Measurements from ENCODE around the gene YWHAB. TPM values are rescaled to one million over a fixed set of nuclear protein-coding genes. Genes with fewer than 3 reads are reported as not detected.
A peak's percentile ranks its signal among the peaks of the same experiment; 100 is the strongest.

The YWHAB gene
- total RNA-seq, 1 experiment from 2014 or later, result 267 TPM

DNA sequence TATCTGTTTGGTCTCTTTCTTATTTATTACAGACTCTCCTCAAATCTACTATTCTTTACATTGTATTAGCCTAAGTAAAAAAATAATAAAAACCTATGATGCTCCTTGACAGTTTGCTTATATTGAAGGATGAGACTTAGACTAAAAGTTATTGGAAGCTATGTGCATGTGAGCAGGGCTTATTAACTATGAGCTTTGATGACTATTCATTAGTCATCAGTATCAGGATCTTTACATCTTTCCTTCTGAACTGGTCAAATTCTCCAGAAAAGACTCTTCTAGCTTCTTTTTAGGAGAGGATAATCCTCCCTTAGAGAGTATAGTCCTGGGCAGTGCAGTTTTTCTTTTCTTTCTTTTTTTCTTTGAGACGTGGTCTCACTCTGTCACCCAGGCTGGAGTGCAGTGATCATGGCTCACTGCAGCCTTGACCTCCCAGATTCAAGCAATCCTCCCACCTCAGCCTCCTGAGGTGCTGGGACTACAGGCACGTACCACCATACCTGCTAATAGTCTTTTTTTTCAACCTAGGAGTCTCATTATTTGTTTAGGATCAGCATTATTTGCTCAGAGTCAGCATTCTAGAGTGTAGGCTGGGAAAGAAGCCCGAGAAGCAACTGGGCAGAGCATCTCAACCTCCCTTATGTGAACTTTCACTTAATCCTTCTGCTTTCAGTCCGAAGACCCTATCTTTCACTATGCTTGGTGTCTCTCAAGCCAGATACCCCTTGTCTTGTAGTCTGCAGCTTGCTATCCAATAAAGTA, 37.1 kb upstream of the YWHAB start:
- intact Hi-C loops (cut with micrococcal nuclease; ENCODE audit: unreplicated experiment) (no loop called here), in situ Hi-C loops (cut with HindIII; ENCODE audit: low pct_unique_long_range_greater_than_20kb, low sequenced_read_pairs) (no loop called here)
- BruUV-seq (replicated peaks), result no TSS peak
- Histone ChIP-seq H3K4me1 (ENCODE audit: control insufficient read depth, insufficient read depth, low read length) (no peaks in the 10 kb centered on the region), H3K27me3 (ENCODE audit: control insufficient read depth, insufficient read depth, low read length) (no peaks in the 10 kb centered on the region; the same call in 1 of the 2 replicates), H3K27ac (ENCODE audit: low read length) (no peak overlapping the region), H3K36me3 (ENCODE audit: control insufficient read depth, insufficient read depth, low read length) (no peaks in the 10 kb centered on the region), H3K4me3 (ENCODE audit: low read depth in 2 of 2, low read length in 2 of 2) (no peak overlapping the region), H3K9me3 (ENCODE audit: control insufficient read depth, insufficient read depth, low read depth, low read length) (no peaks in the 10 kb centered on the region)
- no peak for ATAC-seq
- CTCF ChIA-PET, result no interaction called here
- POLR2A ChIA-PET, result no interaction called here
- TF ChIP-seq TCF7L2 (IDR thresholded peaks at IDR 0.05; ENCODE audit: low read depth, low read length) (no peak), SIN3A (IDR thresholded peaks at IDR 0.05; ENCODE audit: borderline replicate concordance, insufficient read depth, low read depth, low read length) (no peak), POLR2AphosphoS5 (IDR thresholded peaks at IDR 0.05; ENCODE audit: low read depth, low read length) (no peak)
- TF ChIP-seq, protein P1, sequence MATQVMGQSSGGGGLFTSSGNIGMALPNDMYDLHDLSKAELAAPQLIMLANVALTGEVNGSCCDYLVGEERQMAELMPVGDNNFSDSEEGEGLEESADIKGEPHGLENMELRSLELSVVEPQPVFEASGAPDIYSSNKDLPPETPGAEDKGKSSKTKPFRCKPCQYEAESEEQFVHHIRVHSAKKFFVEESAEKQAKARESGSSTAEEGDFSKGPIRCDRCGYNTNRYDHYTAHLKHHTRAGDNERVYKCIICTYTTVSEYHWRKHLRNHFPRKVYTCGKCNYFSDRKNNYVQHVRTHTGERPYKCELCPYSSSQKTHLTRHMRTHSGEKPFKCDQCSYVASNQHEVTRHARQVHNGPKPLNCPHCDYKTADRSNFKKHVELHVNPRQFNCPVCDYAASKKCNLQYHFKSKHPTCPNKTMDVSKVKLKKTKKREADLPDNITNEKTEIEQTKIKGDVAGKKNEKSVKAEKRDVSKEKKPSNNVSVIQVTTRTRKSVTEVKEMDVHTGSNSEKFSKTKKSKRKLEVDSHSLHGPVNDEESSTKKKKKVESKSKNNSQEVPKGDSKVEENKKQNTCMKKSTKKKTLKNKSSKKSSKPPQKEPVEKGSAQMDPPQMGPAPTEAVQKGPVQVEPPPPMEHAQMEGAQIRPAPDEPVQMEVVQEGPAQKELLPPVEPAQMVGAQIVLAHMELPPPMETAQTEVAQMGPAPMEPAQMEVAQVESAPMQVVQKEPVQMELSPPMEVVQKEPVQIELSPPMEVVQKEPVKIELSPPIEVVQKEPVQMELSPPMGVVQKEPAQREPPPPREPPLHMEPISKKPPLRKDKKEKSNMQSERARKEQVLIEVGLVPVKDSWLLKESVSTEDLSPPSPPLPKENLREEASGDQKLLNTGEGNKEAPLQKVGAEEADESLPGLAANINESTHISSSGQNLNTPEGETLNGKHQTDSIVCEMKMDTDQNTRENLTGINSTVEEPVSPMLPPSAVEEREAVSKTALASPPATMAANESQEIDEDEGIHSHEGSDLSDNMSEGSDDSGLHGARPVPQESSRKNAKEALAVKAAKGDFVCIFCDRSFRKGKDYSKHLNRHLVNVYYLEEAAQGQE (IDR thresholded peaks at IDR 0.05; ENCODE audit: insufficient read depth in 1 of 2, low read depth in 2 of 2, low read length in 1 of 2), result no peak
- TF ChIP-seq, protein P2, sequence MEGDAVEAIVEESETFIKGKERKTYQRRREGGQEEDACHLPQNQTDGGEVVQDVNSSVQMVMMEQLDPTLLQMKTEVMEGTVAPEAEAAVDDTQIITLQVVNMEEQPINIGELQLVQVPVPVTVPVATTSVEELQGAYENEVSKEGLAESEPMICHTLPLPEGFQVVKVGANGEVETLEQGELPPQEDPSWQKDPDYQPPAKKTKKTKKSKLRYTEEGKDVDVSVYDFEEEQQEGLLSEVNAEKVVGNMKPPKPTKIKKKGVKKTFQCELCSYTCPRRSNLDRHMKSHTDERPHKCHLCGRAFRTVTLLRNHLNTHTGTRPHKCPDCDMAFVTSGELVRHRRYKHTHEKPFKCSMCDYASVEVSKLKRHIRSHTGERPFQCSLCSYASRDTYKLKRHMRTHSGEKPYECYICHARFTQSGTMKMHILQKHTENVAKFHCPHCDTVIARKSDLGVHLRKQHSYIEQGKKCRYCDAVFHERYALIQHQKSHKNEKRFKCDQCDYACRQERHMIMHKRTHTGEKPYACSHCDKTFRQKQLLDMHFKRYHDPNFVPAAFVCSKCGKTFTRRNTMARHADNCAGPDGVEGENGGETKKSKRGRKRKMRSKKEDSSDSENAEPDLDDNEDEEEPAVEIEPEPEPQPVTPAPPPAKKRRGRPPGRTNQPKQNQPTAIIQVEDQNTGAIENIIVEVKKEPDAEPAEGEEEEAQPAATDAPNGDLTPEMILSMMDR (IDR thresholded peaks at IDR 0.05), result no peak
- DNase-seq (ENCODE audit: low read depth, low spot score), result no peak

DNA sequence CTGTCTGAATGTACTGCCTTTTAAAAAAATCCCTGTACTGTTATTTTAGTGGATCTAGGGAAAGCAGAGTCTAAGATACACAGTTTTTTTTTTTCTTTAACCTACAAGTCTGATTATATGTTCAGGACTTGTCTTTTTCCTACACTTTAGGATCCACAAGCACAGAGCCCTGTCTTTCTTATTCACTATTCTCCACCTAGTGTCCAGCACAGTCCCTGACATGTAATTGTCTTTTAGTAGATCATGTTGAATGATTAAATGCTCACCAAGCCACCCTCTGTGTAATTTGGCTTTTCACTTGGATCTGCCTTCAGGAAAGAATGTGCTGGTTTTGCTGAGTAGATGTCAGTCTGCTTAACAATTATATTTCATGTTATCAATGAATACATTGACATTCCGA, 35.8 kb upstream of the YWHAB start:
- Histone ChIP-seq H3K4me3 (ENCODE audit: low read depth in 2 of 2, low read length in 2 of 2) (no peak overlapping the region), H3K27ac (ENCODE audit: low read length) (no peak overlapping the region), H3K36me3 (ENCODE audit: control insufficient read depth, insufficient read depth, low read length) (no peaks in the 10 kb centered on the region), H3K9me3 (ENCODE audit: control insufficient read depth, insufficient read depth, low read depth, low read length) (no peaks in the 10 kb centered on the region), H3K4me1 (ENCODE audit: control insufficient read depth, insufficient read depth, low read length) (no peaks in the 10 kb centered on the region), H3K27me3 (ENCODE audit: control insufficient read depth, insufficient read depth, low read length) (no peaks in the 10 kb centered on the region; the same call in 1 of the 2 replicates)
- in situ Hi-C loops (cut with HindIII; ENCODE audit: low pct_unique_long_range_greater_than_20kb, low sequenced_read_pairs), result no loop called here
- intact Hi-C loops (cut with micrococcal nuclease; ENCODE audit: unreplicated experiment), result no loop called here
- DNase-seq (ENCODE audit: low read depth, low spot score), result no peak
- ChIA-PET POLR2A (no interaction called here), CTCF (no interaction called here)
- TF ChIP-seq, protein P1 (IDR thresholded peaks at IDR 0.05; ENCODE audit: insufficient read depth in 1 of 2, low read depth in 2 of 2, low read length in 1 of 2), result no peak
- TF ChIP-seq POLR2AphosphoS5 (IDR thresholded peaks at IDR 0.05; ENCODE audit: low read depth, low read length), result no peak
- TF ChIP-seq, protein P2 (IDR thresholded peaks at IDR 0.05), result peak; percentile 35; the same call in 1 of the 2 replicates
- TF ChIP-seq SIN3A (IDR thresholded peaks at IDR 0.05; ENCODE audit: borderline replicate concordance, insufficient read depth, low read depth, low read length), result no peak
- TF ChIP-seq TCF7L2 (IDR thresholded peaks at IDR 0.05; ENCODE audit: low read depth, low read length), result no peak
- no peak for ATAC-seq
- BruUV-seq (replicated peaks), result no TSS peak
